SW480 (cell line): ENCODE data around the gene ABHD11.
"Not testable (repeated sequence)": the region's sequence is repeated elsewhere in the genome, so short reads cannot be mapped to it uniquely, and the experiment has no call there.

Experiments
- DNase-seq: peaks from one replicate; pipeline ENCODE4 v3.0.0-alpha.2; 2016; ENCODE audit warnings: low spot score

Gene ABHD11

GRCh38 chr7:73742753-73743641 is 4.4 kb upstream of the ABHD11 start:
- DNase-seq, result peak; percentile 100

- no peak for DNase-seq
Observed at GRCh38 chr7:73742338-73742752, 3.7 kb upstream of the ABHD11 start.

- DNase-seq, result peak; percentile 64
Observed at GRCh38 chr7:73741600-73741999, 3.0 kb upstream of the ABHD11 start.

- peak; percentile 59 for DNase-seq
Observed at GRCh38 chr7:73740771-73741170, 2.2 kb upstream of the ABHD11 start.

GRCh38 chr7:73740212-73740611 is 1.6 kb upstream of the ABHD11 start:
- DNase-seq, result no peak

- no peak for DNase-seq
Observed at GRCh38 chr7:73739387-73739767, 775 bp upstream of the ABHD11 start.

- peak; percentile 69 for DNase-seq
Observed at GRCh38 chr7:73738220-73738611, 386 bp downstream of the ABHD11 start.

- no peak for DNase-seq
Observed at GRCh38 chr7:73737491-73738219, 947 bp downstream of the ABHD11 start.

GRCh38 chr7:73736885-73737284 is 1.7 kb downstream of the ABHD11 start:
- DNase-seq, result no peak

- DNase-seq, result no peak
Observed at GRCh38 chr7:73735528-73735905, 3.1 kb downstream of the ABHD11 start.

GRCh38 chr7:73734619-73735527 is 3.7 kb downstream of the ABHD11 start:
- peak; percentile 87 for DNase-seq

- no peak for DNase-seq
Observed at GRCh38 chr7:73732397-73732796, 6.2 kb downstream of the ABHD11 start.

- DNase-seq, result no peak
Observed at GRCh38 chr7:73730485-73730884, 8.1 kb downstream of the ABHD11 start.

- no peak for DNase-seq
Observed at GRCh38 chr7:73728551-73728950, 10.1 kb downstream of the ABHD11 start.

GRCh38 chr7:73727952-73728351 is 10.7 kb downstream of the ABHD11 start:
- no peak for DNase-seq

- DNase-seq, result no peak
Observed at GRCh38 chr7:73726083-73726466, 12.5 kb downstream of the ABHD11 start.

GRCh38 chr7:73723813-73724212 is 14.8 kb downstream of the ABHD11 start:
- no peak for DNase-seq

- DNase-seq, result no peak
Observed at GRCh38 chr7:73722785-73723184, 15.8 kb downstream of the ABHD11 start.

- DNase-seq, result not testable (repeated sequence)
Observed at GRCh38 chr7:73722182-73722581, 16.4 kb downstream of the ABHD11 start.

- DNase-seq, result no peak
Observed at GRCh38 chr7:73721377-73721817, 17.2 kb downstream of the ABHD11 start.

- DNase-seq, result not testable (repeated sequence)
Observed at GRCh38 chr7:73720443-73720842, 18.2 kb downstream of the ABHD11 start.

- DNase-seq, result no peak
Observed at GRCh38 chr7:73719806-73720169, 18.8 kb downstream of the ABHD11 start.
